HG02884 (cell line): ENCODE results near the gene SPDYE6.
"Not testable (repeated sequence)": the region's sequence is repeated elsewhere in the genome, so short reads cannot be mapped to it uniquely, and the experiment has no call there.

ENCODE experiments used
- ATAC-seq: cut with Tn5 transposase; IDR thresholded peaks from one replicate; pipeline ENCODE4 v1.9.1; 2021; ENCODE audit warnings: mild to moderate bottlenecking, moderate library complexity; ENCODE audit not compliant: unreplicated experiment

SPDYE6 gene

GRCh38 chr7:102318482-102318971 is 37.7 kb downstream of the SPDYE6 start:
- ATAC-seq, result no peak

GRCh38 chr7:102317231-102318059 is 38.8 kb downstream of the SPDYE6 start:
- ATAC-seq, result no peak

DNA sequence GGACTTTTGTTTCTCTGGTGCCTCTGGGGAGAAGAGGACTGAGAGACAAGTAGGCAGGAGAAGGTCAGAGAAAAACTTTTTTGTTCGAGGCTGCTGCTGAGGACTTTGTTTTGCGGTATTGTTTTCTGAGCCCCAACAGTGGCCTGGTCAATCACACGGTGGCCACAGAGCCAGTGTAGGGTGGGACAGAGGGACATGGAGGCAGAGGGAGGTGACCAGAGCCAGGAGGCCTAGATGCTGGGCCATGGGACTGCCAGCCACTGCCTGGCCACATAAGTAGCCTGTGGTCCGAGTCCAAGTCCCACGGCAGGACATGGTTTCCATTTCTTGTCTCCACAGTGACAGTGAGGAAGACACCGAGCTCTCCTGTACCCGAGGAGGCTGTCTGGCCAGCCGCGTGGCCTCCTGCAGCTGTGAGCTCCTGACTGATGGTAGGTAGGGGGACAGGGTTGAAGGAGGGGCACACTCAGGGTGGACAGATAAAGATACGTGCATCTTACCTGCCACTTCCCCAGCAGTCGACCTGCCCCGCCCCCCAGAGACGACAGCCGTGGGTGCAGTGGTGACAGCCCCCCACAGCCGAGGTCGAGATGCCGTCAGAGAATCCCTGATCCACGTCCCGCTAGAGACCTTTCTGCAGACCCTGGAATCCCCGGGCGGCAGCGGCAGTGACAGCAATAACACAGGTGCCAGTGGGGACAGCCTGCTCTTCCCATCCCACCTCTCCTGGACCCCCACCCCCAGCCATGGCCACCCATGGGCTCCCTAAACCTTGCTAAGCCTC is 42.1 kb downstream of the SPDYE6 start:
- no peak for ATAC-seq

DNA sequence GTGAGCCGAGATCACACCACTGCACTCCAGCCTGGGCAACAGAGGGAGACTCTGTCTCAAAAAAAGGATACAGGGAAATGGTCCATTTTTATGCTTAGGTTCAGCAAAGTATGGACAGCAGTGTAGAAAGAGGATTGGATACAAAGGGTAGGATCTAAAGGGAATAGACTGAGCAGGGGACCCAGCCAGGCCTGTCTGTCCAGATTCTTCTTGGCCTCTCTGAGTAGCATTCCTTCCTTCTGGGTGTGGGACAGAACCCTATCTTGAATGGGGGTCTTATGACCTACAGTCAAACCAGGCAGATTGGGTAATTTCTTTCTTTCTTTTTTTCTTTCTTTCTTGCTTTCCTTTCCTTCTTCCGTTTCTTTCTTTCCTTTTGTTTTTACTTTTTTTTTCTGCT is 43.9 kb downstream of the SPDYE6 start:
- ATAC-seq, result no peak

- no peak for ATAC-seq
Observed at GRCh38 chr7:102310414-102310815, 45.8 kb downstream of the SPDYE6 start.

DNA sequence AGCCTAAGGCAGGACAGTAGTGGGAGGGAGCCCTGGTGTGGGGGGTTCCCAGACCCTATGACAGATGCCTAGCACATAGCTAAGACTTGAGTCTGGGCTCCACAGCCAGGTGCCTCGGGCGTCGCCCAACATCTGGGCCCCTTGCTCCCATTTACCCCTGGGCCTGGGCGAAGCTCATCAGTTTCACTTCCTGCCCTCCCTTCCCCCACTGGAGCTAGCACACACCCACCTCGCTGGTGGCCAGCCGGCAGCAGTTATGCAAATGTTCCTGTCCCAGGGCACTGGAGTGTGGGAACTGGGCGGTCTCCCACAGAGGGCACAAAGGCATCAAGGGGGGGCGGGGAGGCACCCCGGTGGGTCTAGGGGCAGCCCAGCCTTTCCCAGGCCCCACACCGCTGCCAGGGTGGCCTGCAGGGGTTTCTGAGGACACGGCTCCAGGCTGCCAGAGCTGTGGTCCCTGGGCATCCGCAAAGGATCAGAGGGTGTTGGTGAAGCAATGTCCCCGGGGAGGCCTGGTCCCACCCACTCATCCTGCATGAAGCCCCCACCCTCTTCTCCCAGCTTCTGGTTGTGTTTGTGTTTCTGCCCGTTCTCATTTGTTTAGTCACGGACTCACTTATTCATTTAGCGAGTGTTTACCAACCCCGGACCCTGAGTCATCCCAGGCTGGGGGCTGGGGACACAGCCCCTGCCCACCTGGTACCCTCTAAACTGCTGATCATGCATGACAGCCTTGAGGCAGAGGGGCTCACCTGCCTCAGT is 49.1 kb downstream of the SPDYE6 start:
- ATAC-seq, result peak; percentile 56

DNA sequence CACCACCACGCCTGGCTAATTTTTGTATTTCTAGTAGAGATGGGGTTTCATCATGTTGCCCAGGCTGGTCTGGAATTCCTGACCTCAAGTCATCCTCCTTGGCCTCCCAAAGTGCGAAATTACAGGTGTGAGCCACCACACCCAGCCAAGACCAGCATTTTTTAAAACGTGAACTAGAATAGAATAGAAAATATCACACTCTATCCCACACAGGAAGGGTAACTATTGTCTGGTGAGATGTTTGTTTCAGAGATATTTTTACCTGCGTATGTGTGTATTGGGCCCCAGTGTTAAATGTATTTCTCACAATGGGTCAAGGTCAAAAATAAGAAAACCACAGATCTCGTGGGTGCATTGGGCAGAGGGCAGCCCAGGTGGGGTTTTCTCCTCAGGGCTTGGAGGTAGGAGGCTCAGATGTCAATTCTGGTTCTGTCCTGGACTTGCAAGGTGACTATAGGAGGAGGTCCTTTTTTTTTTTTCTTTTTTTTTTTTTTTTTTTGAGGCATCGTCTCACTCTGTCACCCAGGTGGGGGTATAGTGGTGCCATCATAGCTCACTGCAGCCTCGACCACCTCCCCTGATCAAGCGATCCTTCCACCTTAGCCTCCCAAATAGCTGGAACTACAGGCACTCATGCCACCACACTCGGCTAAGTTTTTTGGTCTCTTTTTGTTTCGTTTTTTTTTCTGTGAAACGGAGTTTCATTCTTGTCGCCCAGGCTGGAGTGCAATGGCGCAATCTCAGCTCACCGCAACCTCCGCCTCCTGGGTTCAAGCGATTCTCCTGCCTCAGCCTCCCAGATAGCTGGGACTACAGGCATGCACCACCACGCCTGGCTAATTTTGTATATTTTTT is 50.6 kb downstream of the SPDYE6 start:
- ATAC-seq, result peak; percentile 47

DNA sequence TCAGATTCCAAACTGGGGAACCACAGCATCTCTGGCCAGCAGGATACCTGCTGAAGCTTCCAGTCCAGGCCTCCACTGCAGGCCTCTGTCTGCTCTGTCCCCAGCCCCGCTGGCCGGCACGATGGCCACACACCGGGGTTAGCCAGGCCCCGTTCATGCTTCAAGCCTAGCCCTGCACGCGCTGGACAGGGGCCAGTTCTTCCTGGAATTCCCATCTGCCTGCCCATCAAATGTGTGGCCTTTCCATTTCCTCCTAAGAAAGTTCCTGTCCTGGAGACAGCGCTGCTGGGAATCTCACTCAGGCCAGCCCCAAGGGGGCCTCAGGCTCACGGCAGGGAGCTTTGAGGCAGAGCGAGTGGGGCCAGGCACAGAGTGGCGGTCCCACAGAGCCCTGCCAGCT is 51.6 kb downstream of the SPDYE6 start:
- no peak for ATAC-seq

DNA sequence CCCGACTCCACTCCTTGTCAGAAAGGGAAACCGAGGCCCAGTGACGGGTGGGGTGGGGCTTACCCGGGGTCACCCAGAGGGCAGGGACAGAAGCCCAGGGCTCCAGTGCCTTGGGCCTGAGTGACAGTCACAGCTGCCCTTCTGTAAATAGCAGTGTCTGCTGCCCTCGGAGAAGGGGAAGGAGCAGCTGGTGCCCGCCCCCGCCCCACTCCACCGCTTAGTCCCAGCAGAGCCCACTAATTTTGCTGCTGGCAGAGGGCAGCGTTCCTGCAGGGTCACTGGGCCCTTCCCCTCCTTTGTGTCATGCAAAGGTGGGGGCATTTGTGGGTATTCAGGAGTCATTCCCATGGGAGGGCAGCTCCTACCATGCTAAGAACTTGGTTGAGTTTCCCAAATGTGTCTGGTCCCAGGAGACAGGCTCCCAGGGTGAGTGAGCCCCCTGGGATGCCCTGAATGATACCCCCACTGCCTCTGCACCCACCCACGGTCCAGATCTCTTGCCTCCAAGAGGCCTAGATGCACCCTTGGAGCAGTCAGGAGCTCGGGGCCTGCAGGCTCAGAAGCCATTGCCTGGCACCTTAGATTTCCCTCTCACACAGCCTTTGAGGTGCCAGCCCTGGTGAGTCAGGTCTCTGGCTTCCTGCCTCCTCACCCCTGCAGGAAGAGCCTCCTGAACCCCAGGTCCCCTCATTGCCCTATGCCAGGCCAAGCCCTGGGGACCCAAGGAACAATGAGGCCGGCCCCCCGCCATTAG is 52.4 kb downstream of the SPDYE6 start:
- ATAC-seq, result no peak

DNA sequence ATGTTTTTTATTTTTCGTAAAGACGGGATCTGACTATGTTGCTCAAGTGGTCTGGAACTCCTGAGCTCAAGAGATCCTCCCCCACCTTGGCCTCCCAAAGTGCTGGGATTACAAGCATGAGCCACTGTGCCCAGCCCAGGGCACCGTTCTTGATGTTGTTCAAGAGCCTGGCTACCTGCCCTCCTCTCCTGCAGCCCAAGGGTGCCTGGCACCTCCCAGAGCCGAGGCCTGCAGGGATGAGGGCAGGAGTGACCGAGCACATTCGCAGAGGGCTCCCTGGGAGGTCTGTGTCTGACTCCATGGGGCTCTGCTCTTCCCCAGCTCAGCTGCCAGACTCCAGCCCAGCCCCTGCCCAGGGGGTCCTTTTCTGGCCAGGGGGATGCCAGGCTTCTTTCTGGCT is 54.2 kb downstream of the SPDYE6 start:
- ATAC-seq, result no peak

- not testable (repeated sequence) for ATAC-seq
Observed at GRCh38 chr7:102301367-102301766, 54.9 kb downstream of the SPDYE6 start.

DNA sequence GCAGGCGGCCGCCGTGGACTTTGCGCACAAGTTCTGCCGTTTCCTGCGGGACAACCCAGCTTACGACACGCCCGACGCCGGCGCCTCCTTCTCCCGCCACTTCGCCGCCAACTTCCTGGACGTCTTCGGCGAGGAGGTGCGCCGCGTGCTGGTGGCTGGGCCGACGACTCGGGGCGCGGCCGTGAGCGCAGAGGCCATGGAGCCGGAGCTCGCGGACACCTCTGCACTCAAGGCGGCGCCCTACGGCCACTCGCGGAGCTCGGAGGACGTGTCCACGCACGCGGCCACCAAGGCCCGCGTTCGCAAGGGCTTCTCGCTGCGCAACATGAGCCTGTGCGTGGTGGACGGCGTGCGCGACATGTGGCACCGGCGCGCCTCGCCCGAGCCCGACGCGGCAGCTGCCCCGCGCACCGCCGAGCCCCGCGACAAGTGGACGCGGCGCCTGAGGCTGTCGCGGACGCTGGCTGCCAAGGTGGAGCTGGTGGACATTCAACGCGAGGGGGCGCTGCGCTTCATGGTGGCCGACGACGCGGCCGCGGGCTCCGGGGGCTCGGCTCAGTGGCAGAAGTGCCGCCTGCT is 55.5 kb downstream of the SPDYE6 start:
- ATAC-seq, result no peak

- ATAC-seq, result no peak
Observed at GRCh38 chr7:102297487-102298218, 58.6 kb downstream of the SPDYE6 start.

DNA sequence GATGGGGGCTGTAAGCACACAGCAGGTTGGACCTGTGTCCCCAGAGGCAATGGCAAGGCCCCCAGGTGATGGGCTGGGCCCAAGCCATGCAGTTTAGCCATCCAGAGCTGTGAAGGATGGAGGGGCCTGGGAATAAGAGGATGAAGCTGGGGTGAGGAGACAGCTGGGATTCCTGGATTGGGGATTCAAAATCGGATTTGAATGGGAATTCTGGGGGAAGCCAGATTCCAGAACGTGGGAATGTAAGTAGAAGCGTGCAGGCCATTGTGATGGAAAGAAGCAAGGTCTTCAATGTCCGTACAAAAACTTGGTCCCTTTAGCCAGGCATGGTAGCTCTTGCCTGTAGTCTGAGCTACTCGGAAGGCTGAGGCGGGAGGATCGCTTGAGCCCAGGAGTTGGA is 59.7 kb downstream of the SPDYE6 start:
- ATAC-seq, result no peak

- ATAC-seq, result no peak
Observed at GRCh38 chr7:102296179-102296438, 60.1 kb downstream of the SPDYE6 start.
